C4-2B (cell line): ENCODE results near the gene SLC35A2.

Experiments
- ZFX ChIP-seq: fragments of 450-650 bp; IDR thresholded peaks from 2 replicates; pipeline ENCODE4 v1.6.1; 2017
- TF ChIP-seq, protein P1 (sequence below): fragments of 450-650 bp; conservative IDR thresholded peaks from 2 replicates; pipeline ENCODE4 v1.5.1; 2017; ENCODE audit warnings: mild to moderate bottlenecking

- TF ChIP-seq, protein P1, sequence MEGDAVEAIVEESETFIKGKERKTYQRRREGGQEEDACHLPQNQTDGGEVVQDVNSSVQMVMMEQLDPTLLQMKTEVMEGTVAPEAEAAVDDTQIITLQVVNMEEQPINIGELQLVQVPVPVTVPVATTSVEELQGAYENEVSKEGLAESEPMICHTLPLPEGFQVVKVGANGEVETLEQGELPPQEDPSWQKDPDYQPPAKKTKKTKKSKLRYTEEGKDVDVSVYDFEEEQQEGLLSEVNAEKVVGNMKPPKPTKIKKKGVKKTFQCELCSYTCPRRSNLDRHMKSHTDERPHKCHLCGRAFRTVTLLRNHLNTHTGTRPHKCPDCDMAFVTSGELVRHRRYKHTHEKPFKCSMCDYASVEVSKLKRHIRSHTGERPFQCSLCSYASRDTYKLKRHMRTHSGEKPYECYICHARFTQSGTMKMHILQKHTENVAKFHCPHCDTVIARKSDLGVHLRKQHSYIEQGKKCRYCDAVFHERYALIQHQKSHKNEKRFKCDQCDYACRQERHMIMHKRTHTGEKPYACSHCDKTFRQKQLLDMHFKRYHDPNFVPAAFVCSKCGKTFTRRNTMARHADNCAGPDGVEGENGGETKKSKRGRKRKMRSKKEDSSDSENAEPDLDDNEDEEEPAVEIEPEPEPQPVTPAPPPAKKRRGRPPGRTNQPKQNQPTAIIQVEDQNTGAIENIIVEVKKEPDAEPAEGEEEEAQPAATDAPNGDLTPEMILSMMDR: no peak
- TF ChIP-seq ZFX: no peak
These were observed at the start of gene SLC35A2 for GRCh38 chrX:48911412-48912182.
